Right renal pelvis (tissue), 4 donors: ENCODE data around the gene SLC12A4. TPM values are rescaled to one million over a fixed set of nuclear protein-coding genes. Genes with fewer than 3 reads are reported as not detected.
"Not testable (repeated sequence)": the region's sequence is repeated elsewhere in the genome, so short reads cannot be mapped to it uniquely, and the experiment has no call there.

Experiments
- DNase-seq, 4 donors: peaks; one replicate each; pipeline ENCODE4 v3.0.0-alpha.2; 2013; ENCODE audit warnings: low read depth in 4 of 4, low spot score in 3 of 4, missing footprints in 1 of 4
- polyA plus RNA-seq, 4 donors: library from polyadenylated mRNA; unstranded; fragments of 120-200 nt; gene quantifications; one replicate each; pipeline ENCODE4 v1.2.1, GENCODE V29; 2013; ENCODE audit not compliant: insufficient read length in 4 of 4

Gene SLC12A4
- polyA plus RNA-seq, 4 donors, result 33.6 to 38.0 (median 36.5) TPM

- no peak for DNase-seq
These were observed 20.2 kb upstream of the SLC12A4 start for GRCh38 chr16:67988675-67989074.

- DNase-seq, result no peak
These were observed 19.2 kb upstream of the SLC12A4 start for GRCh38 chr16:67987460-67988160.

GRCh38 chr16:67986949-67987348, 18.5 kb upstream of the SLC12A4 start:
- DNase-seq, result no peak

GRCh38 chr16:67982011-67982696, 13.7 kb upstream of the SLC12A4 start:
- DNase-seq, result no peak

GRCh38 chr16:67979955-67980678, 11.7 kb upstream of the SLC12A4 start, which contains the start of gene DPEP3:
Gene DPEP3, minus strand, starts transcription at chr16:67980499. Its CDS starts 119 bp downstream, at chr16:67980380.
- no peak for DNase-seq

- DNase-seq, result no peak
These were observed 9.2 kb upstream of the SLC12A4 start for GRCh38 chr16:67977469-67978227.

- DNase-seq, result no peak
These were observed 8.6 kb upstream of the SLC12A4 start for GRCh38 chr16:67977005-67977404.

- DNase-seq, result no peak
These were observed 7.8 kb upstream of the SLC12A4 start for GRCh38 chr16:67976205-67976604.

GRCh38 chr16:67975321-67976105, 7.1 kb upstream of the SLC12A4 start:
- no peak for DNase-seq

- not testable (repeated sequence) for DNase-seq
These were observed 3.8 kb upstream of the SLC12A4 start for GRCh38 chr16:67972285-67972684.

GRCh38 chr16:67971111-67971510, 2.7 kb upstream of the SLC12A4 start:
- DNase-seq, result no peak

GRCh38 chr16:67969254-67970039, 1.0 kb upstream of the SLC12A4 start:
- DNase-seq, result no peak

- DNase-seq, result no peak
These were observed 458 bp downstream of the SLC12A4 start for GRCh38 chr16:67967958-67968399.

- DNase-seq, result no peak
These were observed 1.1 kb downstream of the SLC12A4 start for GRCh38 chr16:67967183-67967957.

GRCh38 chr16:67966549-67967182, 1.8 kb downstream of the SLC12A4 start:
- DNase-seq, result no peak

GRCh38 chr16:67965668-67966548, 2.5 kb downstream of the SLC12A4 start:
- no peak for DNase-seq
